Skeletal muscle satellite cell (primary cell): ENCODE data around the gene MRPL51.

Experiments
- H3K27me3 ChIP-seq: 2 replicates; pipeline ENCODE4 v1.7.0; 2013; ENCODE audit warnings: low read length; ENCODE audit not compliant: control insufficient read depth, insufficient read depth
- H3K36me3 ChIP-seq: 2 replicates; pipeline ENCODE4 v1.7.0; 2013; ENCODE audit warnings: mild to moderate bottlenecking, control low read depth, low read length; ENCODE audit not compliant: insufficient read depth
- H3K4me1 ChIP-seq: 2 replicates; pipeline ENCODE4 v1.7.0; 2013; ENCODE audit warnings: low read length; ENCODE audit not compliant: control insufficient read depth, insufficient read depth
- H3K4me2 ChIP-seq: 2 replicates; pipeline ENCODE4 v1.7.0; 2013; ENCODE audit warnings: mild to moderate bottlenecking, low read length
- H3K4me3 ChIP-seq: 2 replicates; pipeline ENCODE4 v1.7.0; 2013; ENCODE audit warnings: low read length
- H3K9ac ChIP-seq: 2 replicates; pipeline ENCODE4 v1.7.0; 2013; ENCODE audit warnings: mild to moderate bottlenecking, low read depth, low read length, moderate library complexity
- H3K9me3 ChIP-seq: replicated peaks from 2 replicates; pipeline ENCODE4 v1.7.0; 2013; ENCODE audit warnings: mild to moderate bottlenecking, control low read depth, low read length

Gene MRPL51

DNA sequence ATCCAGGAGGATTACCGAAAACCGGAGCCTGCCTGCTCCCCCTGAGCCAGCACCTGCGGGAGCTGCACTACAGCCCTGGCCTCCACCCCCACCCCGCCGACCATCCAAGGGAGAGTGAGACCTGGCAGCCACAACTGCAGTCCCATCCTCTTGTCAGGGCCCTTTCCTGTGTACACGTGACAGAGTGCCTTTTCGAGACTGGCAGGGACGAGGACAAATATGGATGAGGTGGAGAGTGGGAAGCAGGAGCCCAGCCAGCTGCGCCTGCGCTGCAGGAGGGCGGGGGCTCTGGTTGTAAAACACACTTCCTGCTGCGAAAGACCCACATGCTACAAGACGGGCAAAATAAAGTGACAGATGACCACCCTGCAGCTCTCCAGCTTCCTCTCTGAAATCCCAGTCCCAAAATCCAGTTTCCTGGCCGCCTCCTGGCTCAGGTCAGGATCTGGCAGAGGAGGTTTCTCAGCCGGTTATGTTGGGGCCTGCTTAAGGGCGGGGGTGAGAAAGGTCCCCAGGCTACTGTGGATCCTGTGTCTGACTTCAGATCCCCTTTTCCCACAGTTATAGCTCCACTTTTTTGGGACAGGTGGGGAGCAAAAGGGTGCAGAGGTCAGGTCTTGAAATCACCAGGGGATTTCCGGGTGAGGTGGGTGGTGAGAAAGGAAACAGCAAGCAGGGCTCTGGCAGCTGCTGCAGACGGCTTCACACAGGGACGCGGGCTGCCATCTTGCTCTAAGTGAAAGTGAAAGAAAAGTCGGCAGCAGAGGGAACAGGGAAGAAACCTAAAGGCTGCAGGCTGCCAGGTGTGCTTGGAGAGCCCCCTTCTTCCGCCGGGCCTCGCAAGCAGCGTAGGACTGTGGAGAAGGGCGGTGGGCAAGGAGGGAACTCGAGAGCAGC, 41.5 kb downstream of the MRPL51 start, which contains the start of gene TAPBPL:
TSS of gene TAPBPL (plus strand) at position 695 of the 897 bp plus-strand sequence. CDS start 207 bp downstream, outside the sequence.
- peaks cover 33% of the 10 kb centered on the region for H3K4me1 ChIP-seq
- H3K27me3 ChIP-seq: no peaks in the 10 kb centered on the region
- H3K4me2 ChIP-seq: peak within 1 kb of the TSS; percentile 96

DNA sequence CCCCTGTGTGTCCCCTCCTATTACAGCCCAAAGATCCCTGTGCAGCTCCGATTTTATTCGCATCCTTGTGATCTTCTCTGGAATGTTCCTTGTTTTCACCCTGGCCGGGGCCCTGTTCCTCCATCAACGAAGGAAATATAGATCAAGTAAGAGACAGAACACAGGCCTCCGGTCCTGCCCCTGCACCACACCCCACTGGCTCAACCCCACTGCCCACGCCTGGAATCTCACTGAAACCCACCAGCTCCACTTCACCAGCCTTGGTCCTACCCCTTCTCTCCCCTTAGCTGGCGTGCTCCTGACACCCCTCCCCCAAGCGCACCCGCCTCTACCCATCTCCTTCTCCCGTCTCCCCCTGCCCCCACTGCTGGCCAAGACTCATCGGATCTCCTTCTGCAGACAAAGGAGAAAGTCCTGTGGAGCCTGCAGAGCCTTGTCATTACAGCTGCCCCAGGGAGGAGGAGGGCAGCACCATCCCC, 42.2 kb downstream of the MRPL51 start:
- Histone ChIP-seq H3K9me3 (no peaks in the 10 kb centered on the region), H3K4me3 (peak overlapping the region; percentile 77), H3K4me2 (peak overlapping the region; percentile 96), H3K9ac (peak overlapping the region; percentile 81), H3K27me3 (no peaks in the 10 kb centered on the region), H3K4me1 (peaks cover 33% of the 10 kb centered on the region), H3K36me3 (no peaks in the 10 kb centered on the region)

More for the DNA sequence above, 41.5 kb downstream of the MRPL51 start, which contains the start of gene TAPBPL:
- H3K36me3 ChIP-seq: no peaks in the 10 kb centered on the region
- peak within 1 kb of the TSS; percentile 77 for H3K4me3 ChIP-seq
- peak within 1 kb of the TSS; percentile 81 for H3K9ac ChIP-seq
- H3K9me3 ChIP-seq: no peaks in the 10 kb centered on the region

DNA sequence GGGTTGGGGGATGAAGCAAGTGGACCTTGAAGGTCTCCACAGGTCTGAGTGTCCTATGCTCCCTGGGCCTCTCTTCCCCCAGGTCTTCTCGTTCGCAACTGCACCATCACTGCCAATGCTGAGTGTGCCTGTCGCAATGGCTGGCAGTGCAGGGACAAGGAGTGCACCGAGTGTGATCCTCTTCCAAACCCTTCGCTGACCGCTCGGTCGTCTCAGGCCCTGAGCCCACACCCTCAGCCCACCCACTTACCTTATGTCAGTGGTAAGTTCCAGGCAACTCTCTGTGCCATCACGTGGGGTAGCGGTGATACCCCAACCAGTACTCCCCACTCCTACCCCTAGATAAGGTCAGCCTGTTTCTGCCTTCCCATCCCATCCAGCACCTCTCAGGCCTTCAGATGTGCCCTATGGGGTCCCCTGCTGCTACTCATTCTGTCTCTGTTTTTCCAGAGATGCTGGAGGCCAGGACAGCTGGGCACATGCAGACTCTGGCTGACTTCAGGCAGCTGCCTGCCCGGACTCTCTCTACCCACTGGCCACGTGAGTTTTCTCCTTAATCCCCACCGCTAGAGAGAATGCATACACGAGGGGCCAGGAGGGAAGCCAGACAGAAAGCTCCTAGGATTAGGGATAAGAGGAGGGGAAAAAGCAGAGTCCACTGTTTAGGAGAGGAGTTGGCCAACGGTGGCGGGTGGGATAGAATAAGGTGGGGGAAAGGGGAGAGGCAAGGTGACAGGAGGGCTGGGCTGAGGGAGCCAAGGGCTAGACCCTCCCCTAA, 42.8 kb downstream of the MRPL51 start:
- H3K27me3 ChIP-seq: no peaks in the 10 kb centered on the region
- peak overlapping the region; percentile 81 for H3K9ac ChIP-seq
- H3K36me3 ChIP-seq: no peaks in the 10 kb centered on the region
- peaks cover 33% of the 10 kb centered on the region for H3K4me1 ChIP-seq
- peak overlapping the region; percentile 96 for H3K4me2 ChIP-seq
- peak overlapping the region; percentile 77 for H3K4me3 ChIP-seq
- H3K9me3 ChIP-seq: no peaks in the 10 kb centered on the region

DNA sequence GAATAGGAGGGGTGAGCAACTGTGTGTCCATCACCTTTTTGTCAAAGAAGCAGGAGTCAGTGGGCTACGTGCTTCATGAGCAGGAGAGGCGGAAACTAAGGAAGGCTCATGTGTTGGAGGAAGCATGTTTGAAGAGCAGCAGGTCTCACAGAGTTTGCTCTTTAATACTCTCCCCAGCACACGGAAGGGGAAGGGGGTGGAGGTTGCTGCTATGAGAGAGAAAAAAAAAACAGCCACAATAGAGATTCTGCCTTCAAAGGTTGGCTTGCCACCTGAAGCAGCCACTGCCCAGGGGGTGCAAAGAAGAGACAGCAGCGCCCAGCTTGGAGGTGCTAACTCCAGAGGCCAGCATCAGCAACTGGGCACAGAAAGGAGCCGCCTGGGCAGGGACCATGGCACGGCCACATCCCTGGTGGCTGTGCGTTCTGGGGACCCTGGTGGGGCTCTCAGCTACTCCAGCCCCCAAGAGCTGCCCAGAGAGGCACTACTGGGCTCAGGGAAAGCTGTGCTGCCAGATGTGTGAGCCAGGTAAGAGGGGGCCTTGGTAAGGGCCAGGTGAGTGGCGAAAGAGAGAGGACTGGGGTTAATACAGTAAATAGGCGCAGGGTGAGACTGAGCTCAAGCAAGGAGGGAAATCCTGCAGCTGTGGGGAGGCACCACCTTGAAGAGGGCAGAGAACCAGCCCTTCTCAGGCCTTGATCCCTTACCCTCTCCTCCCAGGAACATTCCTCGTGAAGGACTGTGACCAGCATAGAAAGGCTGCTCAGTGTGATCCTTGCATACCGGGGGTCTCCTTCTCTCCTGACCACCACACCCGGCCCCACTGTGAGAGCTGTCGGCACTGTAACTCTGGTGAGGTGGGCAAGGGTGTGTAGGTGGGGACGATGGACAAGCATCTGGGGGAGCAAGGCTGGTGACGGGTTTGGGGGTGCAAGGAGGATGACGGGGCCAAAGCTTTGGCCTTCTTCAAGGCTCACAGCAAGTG, 48.1 kb downstream of the MRPL51 start, which contains the start of gene CD27:
TSS of gene CD27 (plus strand) at position 252 of the 985 bp plus-strand sequence. CDS start at position 393, 141 bp downstream.
- Histone ChIP-seq H3K4me1 (no peaks in the 10 kb centered on the region), H3K9ac (no peak within 1 kb of the TSS), H3K4me3 (no peak within 1 kb of the TSS), H3K4me2 (no peak within 1 kb of the TSS), H3K9me3 (no peaks in the 10 kb centered on the region), H3K36me3 (no peaks in the 10 kb centered on the region), H3K27me3 (no peaks in the 10 kb centered on the region)

DNA sequence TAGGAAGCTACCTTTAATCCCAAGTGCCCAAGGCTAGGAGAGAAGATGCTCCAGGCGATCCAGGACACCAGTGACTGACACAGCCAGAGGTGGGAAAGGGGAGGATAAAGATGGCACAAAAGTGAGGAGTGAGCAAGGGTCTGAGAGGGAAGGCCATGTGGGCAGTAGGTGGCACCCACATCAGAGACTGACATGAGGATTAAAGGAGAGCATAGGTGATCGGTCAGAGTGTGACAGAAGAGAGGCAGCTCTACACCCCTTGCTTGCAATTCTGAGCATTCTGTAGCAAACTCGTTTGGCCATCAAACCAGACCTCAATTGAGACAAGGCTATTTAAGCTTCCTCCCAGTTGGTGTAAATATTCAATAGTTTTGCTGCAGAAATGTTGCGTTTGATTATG, 49.0 kb downstream of the MRPL51 start:
- H3K4me2 ChIP-seq: no peak overlapping the region
- H3K9me3 ChIP-seq: no peaks in the 10 kb centered on the region
- H3K36me3 ChIP-seq: no peaks in the 10 kb centered on the region
- H3K4me3 ChIP-seq: no peak overlapping the region
- no peak overlapping the region for H3K9ac ChIP-seq
- no peaks in the 10 kb centered on the region for H3K27me3 ChIP-seq
- H3K4me1 ChIP-seq: no peaks in the 10 kb centered on the region

DNA sequence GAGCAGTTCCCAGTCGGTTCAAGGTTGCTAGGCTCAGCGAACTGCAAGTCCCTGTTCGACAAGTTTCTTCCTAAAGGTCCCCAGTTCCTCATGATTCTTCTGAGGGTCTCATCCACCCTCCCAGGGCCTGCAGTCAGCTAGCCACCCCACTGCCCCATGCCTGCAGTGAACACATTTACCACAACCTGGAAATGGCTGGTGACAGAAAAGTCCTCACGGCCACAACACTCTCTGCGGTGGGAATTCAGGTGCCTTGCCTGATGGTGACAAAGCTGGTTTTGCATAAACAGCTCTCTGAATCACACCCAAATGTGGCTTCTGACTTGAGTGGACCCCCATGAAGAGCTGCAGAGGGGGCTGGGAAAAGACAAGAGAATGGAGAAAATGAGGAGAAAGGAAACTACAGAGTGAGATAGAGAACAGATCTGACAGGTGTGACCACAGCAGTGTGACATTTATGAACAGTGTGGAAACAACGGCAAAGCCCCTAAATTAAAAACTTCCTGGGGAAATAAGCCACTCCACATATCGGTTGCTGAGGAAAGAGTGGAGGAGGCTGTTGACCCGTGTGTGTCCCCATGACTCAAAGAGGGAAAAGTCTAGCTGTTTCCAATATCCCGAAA, 49.6 kb downstream of the MRPL51 start:
- H3K4me1 ChIP-seq: no peaks in the 10 kb centered on the region
- no peak overlapping the region for H3K9ac ChIP-seq
- no peaks in the 10 kb centered on the region for H3K9me3 ChIP-seq
- no peak overlapping the region for H3K4me3 ChIP-seq
- H3K36me3 ChIP-seq: no peaks in the 10 kb centered on the region
- no peak overlapping the region for H3K4me2 ChIP-seq
- H3K27me3 ChIP-seq: no peaks in the 10 kb centered on the region

DNA sequence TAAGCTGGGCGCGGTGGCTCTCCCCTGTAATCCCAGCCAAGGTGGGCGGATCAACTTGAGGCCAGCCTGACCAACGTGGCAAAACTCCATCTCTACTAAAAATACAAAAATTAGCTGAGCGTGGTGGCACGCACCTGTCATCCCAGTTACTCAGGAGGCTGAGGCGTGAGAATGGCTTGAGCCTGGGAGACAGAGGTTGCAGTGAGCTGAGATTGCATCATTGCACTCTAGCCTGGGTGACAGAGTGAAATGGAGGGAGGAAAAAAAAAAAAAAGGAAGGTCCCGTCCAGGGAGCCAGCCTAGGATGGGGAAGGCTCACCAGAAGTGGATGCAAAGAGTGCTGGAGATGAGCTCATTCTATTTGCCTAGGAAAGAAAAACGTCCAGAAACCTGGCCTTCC, 50.2 kb downstream of the MRPL51 start:
- no peak overlapping the region for H3K4me2 ChIP-seq
- H3K9me3 ChIP-seq: no peaks in the 10 kb centered on the region
- H3K36me3 ChIP-seq: no peaks in the 10 kb centered on the region
- H3K9ac ChIP-seq: no peak overlapping the region
- H3K4me1 ChIP-seq: no peaks in the 10 kb centered on the region
- no peak overlapping the region for H3K4me3 ChIP-seq
- no peaks in the 10 kb centered on the region for H3K27me3 ChIP-seq
